Thyroid gland (tissue), 4 donors: ENCODE data around the gene CDC42BPG. TPM values are rescaled to one million over a fixed set of nuclear protein-coding genes. Genes with fewer than 3 reads are reported as not detected.

ENCODE experiments used
- DNase-seq, 2 donors: peaks; one replicate each; pipeline ENCODE4 v3.0.0-alpha.2; 2019
- H3K27ac ChIP-seq, 3 donors: fragments of 200-600 bp; sonication (generic); 1 replicate in 2 of 3; 2 replicates in 1 of 3; pipeline ENCODE4 v1.5.1; 2016 to 2019; ENCODE audit warnings: mild to moderate bottlenecking in 1 of 3, moderate library complexity in 1 of 3
- H3K27me3 ChIP-seq: fragments of 200-600 bp; sonication (generic); one replicate; pipeline ENCODE4 v1.5.1; 2019
- H3K36me3 ChIP-seq, 2 donors: fragments of 200-600 bp; sonication (generic); one replicate each; pipeline ENCODE4 v1.5.1; 2016 to 2019
- H3K4me1 ChIP-seq, 2 donors: fragments of 200-600 bp; sonication (generic); one replicate each; pipeline ENCODE4 v1.5.1; 2017 to 2019
- H3K4me3 ChIP-seq, 3 donors: fragments of 200-600 bp; sonication (generic); replicated peaks in 1 of 3; 1 replicate in 2 of 3; 2 replicates in 1 of 3; pipeline ENCODE4 v1.5.1; 2016; ENCODE audit warnings: mild to moderate bottlenecking in 1 of 3
- H3K9me3 ChIP-seq: fragments of 200-600 bp; sonication (generic); one replicate; pipeline ENCODE4 v1.5.1; 2017
- POLR2A ChIP-seq, 2 donors: fragments of 450-650 bp; IDR thresholded peaks; one replicate each; pipeline ENCODE4 v1.6.1; 2017; ENCODE audit warnings: antibody characterized with exemption in 2 of 2, mild to moderate bottlenecking in 2 of 2, moderate library complexity in 1 of 2
- WGBS, 2 donors: methylation state at CpG; one replicate each; pipeline ENCODE4 v1.1.5; 2017; 5-methylcytosine and 5-hydroxymethylcytosine counted together
- intact Hi-C: fragments of 100-400 bp; cut with DNase I; formaldehyde crosslinking; loops from one replicate; pipeline ENCODE4 v1.15.1; 2023
- total RNA-seq, 4 donors: library from RNA; depleted of rRNA; stranded (reverse); fragments of >200 nt; gene quantifications; one replicate each; pipeline ENCODE4 v1.2.3, GENCODE V29; 2016
- TF ChIP-seq, protein P1 (sequence below), 6 experiments: fragments of 200-600 bp in 3 of 6; fragments of 450-650 bp in 3 of 6; sonication (generic) in 3 of 6; IDR thresholded peaks; one replicate each; pipeline ENCODE4 v1.5.1; 2016 to 2019; ENCODE audit warnings: antibody characterized with exemption in 6 of 6, mild to moderate bottlenecking in 2 of 6, inconsistent platforms in 1 of 6, moderate library complexity in 1 of 6

The CDC42BPG gene
- total RNA-seq, 4 donors from 2014 or later: 7.8 to 13.9 (median 10.2) TPM

DNA sequence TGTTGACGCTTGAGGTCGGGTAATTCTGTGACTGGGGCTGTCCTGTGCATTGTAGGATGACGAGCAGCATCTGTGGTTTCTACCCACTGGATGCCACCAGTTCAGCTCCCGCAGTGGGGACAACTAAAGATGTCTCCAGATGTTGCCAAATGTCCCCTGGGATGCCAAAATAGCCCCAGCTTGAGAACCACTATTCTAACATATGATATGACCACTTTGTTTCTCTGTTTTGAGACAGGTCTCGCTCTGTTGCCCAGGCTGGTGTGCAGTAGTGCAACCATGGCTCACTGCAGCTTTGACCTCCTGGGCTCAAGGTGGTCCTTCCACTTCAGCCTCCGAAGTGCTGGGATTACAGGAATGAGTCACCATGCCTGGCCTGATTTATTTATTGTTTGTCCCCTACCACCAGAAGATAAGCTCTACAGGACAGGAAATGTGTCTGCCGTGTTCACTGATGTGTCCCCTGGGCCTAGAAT, 29.7 kb downstream of the CDC42BPG start:
- Histone ChIP-seq H3K36me3 (no peaks in the 10 kb centered on the region), H3K4me3 (no peak overlapping the region), H3K4me1 (no peaks in the 10 kb centered on the region), H3K27ac (no peak overlapping the region), H3K9me3 (no peaks in the 10 kb centered on the region), H3K27me3 (no peaks in the 10 kb centered on the region)
- DNase-seq: no peak
- intact Hi-C loops: no loop called here
- no peak for TF ChIP-seq POLR2A (IDR thresholded peaks at IDR 0.05)
- TF ChIP-seq, protein P1, sequence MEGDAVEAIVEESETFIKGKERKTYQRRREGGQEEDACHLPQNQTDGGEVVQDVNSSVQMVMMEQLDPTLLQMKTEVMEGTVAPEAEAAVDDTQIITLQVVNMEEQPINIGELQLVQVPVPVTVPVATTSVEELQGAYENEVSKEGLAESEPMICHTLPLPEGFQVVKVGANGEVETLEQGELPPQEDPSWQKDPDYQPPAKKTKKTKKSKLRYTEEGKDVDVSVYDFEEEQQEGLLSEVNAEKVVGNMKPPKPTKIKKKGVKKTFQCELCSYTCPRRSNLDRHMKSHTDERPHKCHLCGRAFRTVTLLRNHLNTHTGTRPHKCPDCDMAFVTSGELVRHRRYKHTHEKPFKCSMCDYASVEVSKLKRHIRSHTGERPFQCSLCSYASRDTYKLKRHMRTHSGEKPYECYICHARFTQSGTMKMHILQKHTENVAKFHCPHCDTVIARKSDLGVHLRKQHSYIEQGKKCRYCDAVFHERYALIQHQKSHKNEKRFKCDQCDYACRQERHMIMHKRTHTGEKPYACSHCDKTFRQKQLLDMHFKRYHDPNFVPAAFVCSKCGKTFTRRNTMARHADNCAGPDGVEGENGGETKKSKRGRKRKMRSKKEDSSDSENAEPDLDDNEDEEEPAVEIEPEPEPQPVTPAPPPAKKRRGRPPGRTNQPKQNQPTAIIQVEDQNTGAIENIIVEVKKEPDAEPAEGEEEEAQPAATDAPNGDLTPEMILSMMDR (IDR thresholded peaks at IDR 0.05): no peak
- 69 to 77% methylated on average over 7 of the region's 7 CpGs for WGBS, 2 donors

DNA sequence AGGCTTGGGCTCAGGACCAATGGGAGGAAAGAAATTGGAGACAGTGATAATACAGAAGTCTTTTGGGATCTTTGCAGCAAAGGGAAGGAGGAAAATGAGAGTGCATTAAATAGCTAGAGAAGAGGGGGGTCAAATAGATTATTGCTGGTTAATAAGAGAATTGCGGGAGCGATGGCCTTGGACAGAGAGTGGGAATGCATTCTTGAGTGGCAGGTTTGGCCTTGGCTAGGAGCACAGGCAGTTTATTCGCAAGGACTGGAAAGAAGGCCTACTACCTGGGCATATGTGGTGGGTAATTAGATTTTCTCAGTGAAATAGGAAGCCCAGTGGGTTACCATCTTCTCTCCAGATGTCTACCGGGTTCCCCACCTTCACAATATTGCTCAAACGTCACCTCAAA, 30.6 kb downstream of the CDC42BPG start:
- H3K4me1 ChIP-seq: peaks cover 6 to 8% of the 10 kb centered on the region in 2 donors
- H3K9me3 ChIP-seq: no peaks in the 10 kb centered on the region
- TF ChIP-seq, protein P1 (IDR thresholded peaks at IDR 0.05): no peak
- no peak for TF ChIP-seq POLR2A (IDR thresholded peaks at IDR 0.05)
- H3K36me3 ChIP-seq: no peaks in the 10 kb centered on the region
- H3K27ac ChIP-seq: no peak overlapping the region
- DNase-seq: no peak
- H3K4me3 ChIP-seq: no peak overlapping the region
- H3K27me3 ChIP-seq: no peaks in the 10 kb centered on the region
- intact Hi-C loops: no loop called here
- 86 to 87% methylated on average over 5 of the region's 5 CpGs for WGBS, 2 donors

DNA sequence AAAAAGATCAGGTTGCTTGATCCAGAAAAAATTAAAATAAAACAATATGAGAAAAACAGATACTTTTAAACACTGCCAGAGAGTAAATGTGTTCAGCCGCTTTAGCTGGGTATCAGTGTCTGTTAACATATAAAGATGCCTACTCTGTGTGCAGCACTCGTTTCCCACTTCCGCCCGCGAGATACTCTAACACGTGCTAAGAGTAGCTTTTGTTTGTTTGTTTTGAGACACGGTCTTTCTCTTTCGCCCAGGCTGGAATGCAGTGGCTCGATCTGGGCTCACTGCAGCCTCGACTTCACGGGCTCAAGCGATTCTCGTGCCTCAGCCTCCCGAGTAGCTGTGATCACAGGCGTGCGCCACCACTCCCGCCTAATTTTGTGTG, 33.6 kb downstream of the CDC42BPG start:
- intact Hi-C loops: no loop called here
- TF ChIP-seq, protein P1 (IDR thresholded peaks at IDR 0.05): no peak
- TF ChIP-seq POLR2A (IDR thresholded peaks at IDR 0.05): no peak
- Histone ChIP-seq H3K4me1 (peaks cover 6 to 8% of the 10 kb centered on the region in 2 donors), H3K27ac (peak overlapping the region in 1 of 3 donors; percentile 52), H3K9me3 (no peaks in the 10 kb centered on the region), H3K27me3 (no peaks in the 10 kb centered on the region), H3K36me3 (peaks cover 0 to 8% of the 10 kb centered on the region in 2 donors), H3K4me3 (peak overlapping the region in 1 of 3 donors; percentile 78)
- peak; percentile 22 to 25 for DNase-seq
- WGBS, 2 donors: 42 to 47% methylated on average over 17 of the region's 17 CpGs

DNA sequence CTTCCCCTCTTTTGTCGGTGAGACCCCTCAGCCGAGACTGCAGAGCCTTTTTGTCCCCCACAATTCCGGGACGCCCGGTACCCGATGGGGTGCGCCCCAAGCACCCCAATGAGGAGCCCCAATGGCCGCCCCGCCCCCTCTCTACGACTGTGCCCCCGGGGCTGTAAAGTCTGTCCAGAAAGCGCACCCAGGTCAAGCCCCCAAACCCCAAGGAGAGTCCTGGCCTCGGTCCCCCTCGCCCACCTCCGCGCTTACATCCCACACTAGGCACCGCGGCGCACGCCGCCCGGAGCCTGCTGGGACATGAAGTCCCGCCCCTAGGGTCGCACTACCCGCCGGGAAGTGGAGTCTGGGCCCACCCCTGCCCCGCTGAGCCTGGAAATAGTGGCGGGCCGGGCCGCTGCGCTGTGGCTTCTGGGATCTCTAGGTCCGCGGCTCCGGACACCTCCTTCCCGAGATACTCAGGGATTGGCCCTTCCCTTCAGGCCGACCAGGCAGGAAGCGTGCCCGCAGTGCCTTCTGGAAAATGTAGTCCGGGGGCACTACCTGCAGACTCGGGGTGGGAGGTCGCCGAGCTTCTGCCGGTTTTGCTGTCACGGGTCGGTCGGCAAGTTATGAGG, 34.1 kb downstream of the CDC42BPG start, which contains the start of gene MEN1:
TSS of gene MEN1 (minus strand) at position 281 of the 620 bp plus-strand sequence. CDS start 442 bp downstream, outside the sequence.
- peak in 1 of 2 donors; percentile 78 for TF ChIP-seq POLR2A (IDR thresholded peaks at IDR 0.05)
- TF ChIP-seq, protein P1 (IDR thresholded peaks at IDR 0.05): no peak
- Histone ChIP-seq H3K27ac (peak within 1 kb of the TSS in 2 of 3 donors; percentile 40 to 52), H3K4me1 (peaks cover 6 to 8% of the 10 kb centered on the region in 2 donors), H3K9me3 (no peaks in the 10 kb centered on the region), H3K4me3 (peak within 1 kb of the TSS; percentile 72 to 93 (median 78)), H3K27me3 (no peaks in the 10 kb centered on the region), H3K36me3 (peaks cover under 1 to 13% of the 10 kb centered on the region in 2 donors)
- DNase-seq: peak; percentile 98
- intact Hi-C loops: no loop called here
- WGBS, 2 donors: 2% methylated on average over 13 to 23 of the region's 46 CpGs

DNA sequence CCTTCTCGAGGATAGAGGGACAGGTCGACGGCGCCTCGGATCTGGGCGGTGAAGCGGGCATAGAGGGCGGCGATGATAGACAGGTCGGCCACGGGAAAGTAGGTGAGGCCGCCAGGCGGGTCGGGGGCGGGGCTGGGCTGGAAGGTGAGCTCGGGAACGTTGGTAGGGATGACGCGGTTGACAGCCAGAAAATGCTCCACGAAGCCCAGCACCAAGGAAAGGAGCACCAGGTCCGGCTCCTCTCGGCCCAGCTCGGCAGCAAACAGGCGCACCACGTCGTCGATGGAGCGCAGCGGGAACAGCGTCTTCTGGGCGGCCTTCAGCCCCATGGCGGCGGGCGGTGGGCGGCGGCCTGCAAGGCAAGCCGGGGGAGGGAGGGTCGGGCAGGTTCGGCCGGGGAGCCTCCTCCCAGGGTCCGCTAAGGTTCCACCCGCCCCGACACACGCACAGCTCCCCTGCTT, 34.6 kb downstream of the CDC42BPG start:
- no peak for TF ChIP-seq POLR2A (IDR thresholded peaks at IDR 0.05)
- TF ChIP-seq, protein P1 (IDR thresholded peaks at IDR 0.05): no peak
- WGBS, 2 donors: 2 to 9% methylated on average over 12 to 33 of the region's 44 CpGs
- H3K27me3 ChIP-seq: no peaks in the 10 kb centered on the region
- peaks cover 6 to 16% of the 10 kb centered on the region in 2 donors for H3K36me3 ChIP-seq
- intact Hi-C loops: no loop called here
- H3K27ac ChIP-seq: peak overlapping the region in 2 of 3 donors; percentile 40 to 52
- peak overlapping the region; percentile 72 to 93 (median 78) for H3K4me3 ChIP-seq
- H3K4me1 ChIP-seq: peaks cover 6 to 8% of the 10 kb centered on the region in 2 donors
- peak; percentile 66 to 75 for DNase-seq
- no peaks in the 10 kb centered on the region for H3K9me3 ChIP-seq
